ENCODE data around the gene RBFOX2. TPM values are rescaled to one million over a fixed set of nuclear protein-coding genes. Genes with fewer than 3 reads are reported as not detected.

RBFOX2 gene
- total RNA-seq, 2 donors from 2014 or later = 104 to 120 TPM

GRCh38 chr22:35997438-35997837 is 31.2 kb downstream of the RBFOX2 start:
- H3K36me3 Mint-ChIP-seq (ENCODE audit: low read depth) = peaks cover 18% of the 10 kb centered on the region
- no peak overlapping the region for H3K4me3 Mint-ChIP-seq

GRCh38 chr22:35996596-35996995 is 32.0 kb downstream of the RBFOX2 start:
- 100% methylated on average over 1 of the region's 1 CpG; no CpG with 5 or more reads in 1 of the 2 experiments for WGBS, 2 experiments (ENCODE audit: insufficient coverage in 1 of 2, insufficient read length in 1 of 2)
- no peak overlapping the region for H3K9ac ChIP-seq (ENCODE audit: extremely low read depth, low read length, poor library complexity, severe bottlenecking)

More at GRCh38 chr22:35997438-35997837, 31.2 kb downstream of the RBFOX2 start:
- peaks cover 9% of the 10 kb centered on the region for H3K9me3 ChIP-seq (ENCODE audit: control insufficient read depth, low read length)
- no peak overlapping the region for H3K27ac Mint-ChIP-seq
- WGBS, 2 experiments (ENCODE audit: insufficient coverage in 1 of 2, insufficient read length in 1 of 2) = 89 to 100% methylated on average over 2 to 3 of the region's 3 CpGs
- no peak overlapping the region for H3K9ac ChIP-seq (ENCODE audit: extremely low read depth, low read length, poor library complexity, severe bottlenecking)
- H3K4me1 ChIP-seq (ENCODE audit: control insufficient read depth, insufficient read depth, low read length) = peaks cover 5% of the 10 kb centered on the region
- peaks cover 7% of the 10 kb centered on the region for H3K36me3 ChIP-seq (ENCODE audit: control insufficient read depth, insufficient read depth, low read length)
- H3K9me3 Mint-ChIP-seq = no peaks in the 10 kb centered on the region
- no peak overlapping the region for H3K4me3 ChIP-seq (ENCODE audit: low read length)
- H3K4me1 Mint-ChIP-seq = peaks cover 38% of the 10 kb centered on the region
- H3K27me3 Mint-ChIP-seq (ENCODE audit: insufficient read depth) = no peaks in the 10 kb centered on the region
- TF ChIP-seq CTCF (conservative IDR thresholded peaks at IDR 0.05) = no peak
- no peak for DNase-seq
- no peak overlapping the region for H3K27ac ChIP-seq (ENCODE audit: low read depth, low read length)
- H3K27me3 ChIP-seq (ENCODE audit: control insufficient read depth, insufficient read depth, low read length, poor library complexity, severe bottlenecking) = no peaks in the 10 kb centered on the region

GRCh38 chr22:35995772-35996171 is 32.9 kb downstream of the RBFOX2 start:
- Mint-ChIP-seq H3K27ac (peak overlapping the region; percentile 65), H3K4me3 (peak overlapping the region; percentile 3), H3K27me3 (ENCODE audit: insufficient read depth) (no peaks in the 10 kb centered on the region), H3K4me1 (peaks cover 43% of the 10 kb centered on the region), H3K9me3 (no peaks in the 10 kb centered on the region), H3K36me3 (ENCODE audit: low read depth) (peaks cover 16% of the 10 kb centered on the region)
- no peak overlapping the region for H3K4me3 ChIP-seq (ENCODE audit: low read length)
- H3K27ac ChIP-seq (ENCODE audit: low read depth, low read length) = no peak overlapping the region
- H3K27me3 ChIP-seq (ENCODE audit: control insufficient read depth, insufficient read depth, low read length, poor library complexity, severe bottlenecking) = no peaks in the 10 kb centered on the region
- WGBS, 2 experiments (ENCODE audit: insufficient coverage in 1 of 2, insufficient read length in 1 of 2) = 73% methylated on average over 2 of the region's 2 CpGs; no CpG with 5 or more reads in 1 of the 2 experiments
- H3K36me3 ChIP-seq (ENCODE audit: control insufficient read depth, insufficient read depth, low read length) = peaks cover 7% of the 10 kb centered on the region
- peaks cover 9% of the 10 kb centered on the region for H3K9me3 ChIP-seq (ENCODE audit: control insufficient read depth, low read length)
- H3K4me1 ChIP-seq (ENCODE audit: control insufficient read depth, insufficient read depth, low read length) = peaks cover 9% of the 10 kb centered on the region
- H3K9ac ChIP-seq (ENCODE audit: extremely low read depth, low read length, poor library complexity, severe bottlenecking) = no peak overlapping the region
- no peak for DNase-seq
- TF ChIP-seq CTCF (conservative IDR thresholded peaks at IDR 0.05) = no peak

More at GRCh38 chr22:35996596-35996995, 32.0 kb downstream of the RBFOX2 start:
- no peak for DNase-seq
- Mint-ChIP-seq H3K4me3 (no peak overlapping the region), H3K4me1 (peaks cover 44% of the 10 kb centered on the region), H3K27ac (no peak overlapping the region), H3K27me3 (ENCODE audit: insufficient read depth) (no peaks in the 10 kb centered on the region), H3K9me3 (no peaks in the 10 kb centered on the region), H3K36me3 (ENCODE audit: low read depth) (peaks cover 16% of the 10 kb centered on the region)
- Histone ChIP-seq H3K4me3 (ENCODE audit: low read length) (peak overlapping the region; percentile 5), H3K27ac (ENCODE audit: low read depth, low read length) (no peak overlapping the region), H3K36me3 (ENCODE audit: control insufficient read depth, insufficient read depth, low read length) (peaks cover 7% of the 10 kb centered on the region), H3K9me3 (ENCODE audit: control insufficient read depth, low read length) (peaks cover 9% of the 10 kb centered on the region), H3K27me3 (ENCODE audit: control insufficient read depth, insufficient read depth, low read length, poor library complexity, severe bottlenecking) (no peaks in the 10 kb centered on the region), H3K4me1 (ENCODE audit: control insufficient read depth, insufficient read depth, low read length) (peaks cover 7% of the 10 kb centered on the region)
- TF ChIP-seq CTCF (conservative IDR thresholded peaks at IDR 0.05) = no peak
